Effector CD8-positive, alpha-beta T cell (primary cell): Measurements from ENCODE around the gene C4orf50.

Experiments used
- DNase-seq: peaks from one replicate; lab custom pipeline; 2025; lab: John Stamatoyannopoulos, UW

The C4orf50 gene

DNA sequence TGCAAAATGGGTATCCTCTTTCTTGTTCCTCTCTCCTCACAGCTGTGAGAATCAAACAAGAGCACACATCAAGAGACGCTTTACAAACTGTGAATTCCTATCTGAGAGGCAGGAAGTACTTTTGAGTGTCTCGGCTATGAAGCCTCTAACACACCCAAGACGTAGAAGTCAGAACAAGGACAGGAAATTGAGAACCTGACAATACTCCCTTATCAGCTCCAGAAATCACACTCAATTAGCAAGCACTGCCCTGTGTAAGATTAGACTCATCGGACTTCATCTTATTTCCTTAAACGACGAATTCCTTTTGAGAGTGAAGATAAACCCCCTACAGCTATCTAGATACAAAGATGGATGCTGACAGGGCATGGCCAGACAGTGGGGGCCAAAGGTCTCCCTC is 74.7 kb downstream of the C4orf50 start:
- no peak for DNase-seq

DNA sequence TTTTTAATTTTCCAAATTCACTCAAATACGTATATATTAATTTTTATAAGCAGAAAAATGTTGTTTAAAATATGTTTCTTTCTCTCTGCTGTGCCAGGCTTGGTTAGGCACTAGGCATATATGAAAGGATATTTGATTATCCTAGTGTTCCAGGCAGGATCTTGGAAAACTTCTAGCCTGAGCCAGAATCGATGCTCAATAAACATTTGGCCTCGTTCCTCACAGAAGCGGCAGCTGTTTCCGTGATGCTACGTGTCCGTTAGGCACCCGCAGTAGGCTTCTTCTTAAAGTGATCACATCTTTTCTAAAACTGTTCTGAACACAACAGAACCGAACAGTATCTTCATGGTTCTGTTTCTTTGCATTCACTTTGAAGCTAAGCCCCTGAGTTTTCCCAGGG is 75.3 kb downstream of the C4orf50 start:
- no peak for DNase-seq

DNA sequence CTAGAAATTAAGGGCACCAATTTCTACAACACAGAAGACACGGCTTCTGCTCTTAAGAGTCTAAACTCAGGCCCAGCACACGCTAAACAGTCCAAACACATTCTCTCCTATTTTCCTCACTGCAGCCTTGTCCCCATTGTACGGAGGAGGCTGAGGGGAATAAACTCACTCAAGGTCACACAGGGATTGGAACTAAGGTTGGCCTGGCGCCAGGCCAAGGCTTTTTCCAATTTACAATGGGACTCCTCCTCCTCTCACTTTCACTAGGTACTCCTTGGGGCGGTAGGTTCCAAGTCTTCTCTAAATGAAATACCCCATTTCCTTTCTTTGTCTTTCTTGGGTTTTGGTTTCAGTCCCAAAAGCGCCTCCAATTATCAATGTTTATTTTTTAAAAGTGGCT is 76.6 kb downstream of the C4orf50 start:
- DNase-seq = no peak

DNA sequence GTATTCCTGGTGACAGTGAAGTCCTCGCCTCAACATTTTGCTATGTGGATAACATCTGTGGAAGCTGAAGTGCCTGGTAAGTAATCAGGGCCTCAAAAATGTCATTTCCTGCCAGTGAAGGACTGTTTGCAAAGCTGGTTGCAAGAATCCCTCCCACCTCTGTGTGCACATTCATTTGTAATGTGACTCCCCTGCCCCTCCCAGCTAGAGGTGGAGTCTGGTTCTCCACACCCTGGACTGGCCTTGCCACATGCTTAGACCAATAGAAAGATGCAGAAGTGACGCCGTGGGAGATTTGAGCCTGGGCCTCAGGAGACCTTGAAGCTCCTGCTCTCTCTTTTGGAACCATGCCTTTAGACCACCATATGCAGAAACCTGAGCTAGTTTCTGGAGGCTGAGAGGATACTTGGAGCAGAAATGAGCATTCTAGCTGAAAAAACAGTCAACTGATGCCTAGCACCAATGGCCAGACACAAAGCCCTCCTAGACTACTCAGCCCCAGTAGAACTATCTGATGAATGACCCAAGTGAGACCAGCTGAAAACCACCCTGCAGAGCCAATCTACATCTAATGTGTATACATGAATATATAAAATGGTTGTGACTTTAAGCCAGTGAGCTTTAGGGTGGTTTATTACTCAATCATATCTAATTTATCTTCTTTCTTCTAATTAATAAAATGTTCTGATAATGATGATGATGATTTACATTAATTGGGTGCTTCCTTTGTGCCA is 77.6 kb downstream of the C4orf50 start:
- no peak for DNase-seq

DNA sequence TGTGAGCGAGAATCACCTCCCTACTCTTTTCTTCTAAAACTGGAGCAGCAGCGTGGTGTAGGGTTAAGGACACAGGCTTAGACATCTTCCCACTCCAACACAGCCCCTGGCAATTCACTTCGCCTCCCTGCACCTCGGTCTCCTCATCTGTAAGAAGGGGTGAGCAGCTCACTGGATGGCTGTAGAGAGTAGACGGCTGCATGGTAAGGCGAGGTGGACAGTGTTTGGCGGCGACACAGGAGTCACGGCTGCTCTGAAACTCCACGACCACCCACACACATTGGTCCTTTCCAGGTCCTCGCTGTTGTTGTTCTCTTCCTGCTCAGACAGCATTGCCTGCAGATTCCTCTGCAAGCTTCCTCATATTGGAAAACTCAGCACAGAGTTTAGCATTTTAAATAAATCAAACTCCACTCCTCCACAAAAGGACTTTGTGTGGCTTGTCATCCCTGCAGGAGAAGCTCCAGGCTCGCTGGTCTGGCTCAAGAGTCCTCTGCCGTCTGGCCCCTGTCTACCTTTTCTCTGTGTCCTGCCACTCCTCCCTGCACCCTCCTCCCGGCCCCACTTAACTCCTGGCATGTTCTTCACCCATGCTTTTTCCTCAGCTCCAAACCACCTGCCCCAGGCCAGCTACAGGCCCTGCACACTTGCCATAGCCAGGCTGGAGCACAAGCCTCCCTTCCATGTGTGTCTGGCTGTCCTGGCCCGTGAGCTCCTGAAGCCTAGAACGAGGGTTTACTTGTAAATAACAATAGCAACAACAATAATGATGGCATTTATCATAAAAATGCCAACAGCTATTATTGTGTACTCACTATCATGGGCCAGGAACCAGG is 84.0 kb downstream of the C4orf50 start:
- no peak for DNase-seq

DNA sequence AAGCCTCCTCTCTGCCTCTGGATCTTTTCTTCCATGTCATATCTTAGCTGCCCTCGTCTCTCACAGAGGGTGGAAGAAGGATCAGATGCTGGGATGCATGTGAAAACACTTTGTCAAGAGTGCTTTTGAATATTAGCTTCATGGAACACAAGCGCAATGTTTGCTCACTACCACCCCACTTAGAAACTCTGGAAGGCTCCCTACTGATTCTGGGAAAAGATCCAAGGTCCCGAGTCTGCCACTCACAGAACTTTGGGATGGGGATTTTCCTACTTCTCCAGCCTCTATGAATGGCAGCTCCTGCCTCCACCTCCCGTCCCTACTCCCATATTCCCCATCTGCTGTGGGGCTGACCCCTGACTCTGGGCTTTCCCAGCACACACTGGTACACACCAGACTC is 85.1 kb downstream of the C4orf50 start:
- DNase-seq = no peak

DNA sequence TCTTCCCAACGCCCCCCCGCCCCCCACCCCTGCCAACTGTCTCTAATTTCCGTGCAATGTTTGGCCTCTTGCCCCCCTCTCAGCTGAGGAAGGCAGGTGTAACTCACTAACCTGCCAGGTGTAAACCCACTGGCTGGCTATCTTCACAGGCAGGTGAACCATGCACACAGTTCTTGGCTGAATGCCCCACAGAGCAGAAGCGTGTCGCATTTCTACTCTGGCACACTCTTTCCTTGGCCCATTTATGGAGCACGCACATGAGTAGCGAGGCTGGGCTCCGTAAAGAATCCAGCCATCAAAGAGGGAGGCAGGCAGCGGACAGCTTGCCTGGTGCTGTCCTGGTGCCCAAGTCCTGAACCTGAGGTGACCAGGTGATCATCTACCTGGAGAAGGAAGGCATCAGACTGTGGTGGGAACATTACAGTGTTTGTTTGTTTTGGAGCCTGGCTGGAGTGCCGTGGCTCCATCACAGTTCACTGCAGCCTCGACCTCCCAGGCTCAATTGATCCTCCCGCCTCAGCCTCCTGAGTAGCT is 86.1 kb downstream of the C4orf50 start:
- DNase-seq = no peak

DNA sequence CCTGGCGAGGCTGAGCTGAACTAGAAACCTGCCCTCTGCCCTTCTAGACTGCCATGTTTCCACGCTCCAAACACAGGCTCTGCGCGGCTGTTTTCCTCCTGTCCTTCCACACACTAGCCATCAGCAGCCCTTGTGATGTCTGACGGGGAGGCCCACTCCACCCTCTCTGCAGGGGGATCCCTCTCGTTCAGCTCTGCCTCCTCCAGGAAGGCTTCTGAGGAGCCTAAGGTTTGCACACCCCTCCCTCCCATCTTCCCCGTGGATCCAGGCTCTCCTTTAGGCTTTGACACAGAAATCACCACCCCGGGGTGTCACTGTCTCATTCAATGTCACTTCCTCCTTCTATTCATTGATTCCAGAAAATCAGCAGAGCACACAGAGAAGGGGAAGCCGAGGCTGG is 86.7 kb downstream of the C4orf50 start:
- DNase-seq = no peak

DNA sequence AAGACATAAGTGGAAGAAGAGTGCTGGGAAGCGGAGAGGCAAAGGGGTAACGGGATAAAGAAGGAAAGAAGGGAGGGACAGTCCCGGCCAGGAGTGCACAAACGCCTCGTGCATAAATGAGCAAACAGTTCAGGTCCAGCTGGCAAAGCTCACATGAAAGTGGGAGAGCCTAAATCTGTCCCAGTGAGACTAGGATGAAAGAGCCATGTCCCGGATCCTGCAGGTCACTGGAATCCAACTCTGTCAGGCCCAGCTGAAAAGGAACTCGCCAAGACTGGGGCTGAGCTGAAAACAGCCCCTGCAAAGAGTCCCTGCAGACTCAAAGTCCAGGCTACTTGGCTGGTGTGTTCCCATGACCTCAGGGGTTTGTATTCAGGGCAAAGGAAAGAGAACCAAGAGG is 87.4 kb downstream of the C4orf50 start:
- no peak for DNase-seq

DNA sequence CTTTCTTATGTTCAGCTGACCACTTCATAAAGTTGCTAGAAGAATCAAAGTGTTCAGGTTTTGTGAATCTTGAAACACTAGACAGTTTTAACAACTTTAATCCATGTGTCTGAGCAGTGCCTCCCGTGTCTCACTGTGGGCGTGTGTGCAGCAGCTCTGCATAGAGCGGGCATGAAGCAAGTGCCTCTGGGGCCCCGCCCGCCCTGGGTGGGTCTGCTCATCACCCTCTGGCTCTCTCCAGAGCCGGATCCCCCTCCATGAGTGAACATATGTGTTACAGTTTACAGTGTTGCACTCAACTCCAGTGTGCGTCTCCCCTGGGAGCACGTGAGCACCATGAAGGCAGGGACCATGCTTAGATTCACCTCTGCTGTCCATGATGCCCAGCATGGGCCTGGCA is 87.8 kb downstream of the C4orf50 start:
- DNase-seq = no peak

DNA sequence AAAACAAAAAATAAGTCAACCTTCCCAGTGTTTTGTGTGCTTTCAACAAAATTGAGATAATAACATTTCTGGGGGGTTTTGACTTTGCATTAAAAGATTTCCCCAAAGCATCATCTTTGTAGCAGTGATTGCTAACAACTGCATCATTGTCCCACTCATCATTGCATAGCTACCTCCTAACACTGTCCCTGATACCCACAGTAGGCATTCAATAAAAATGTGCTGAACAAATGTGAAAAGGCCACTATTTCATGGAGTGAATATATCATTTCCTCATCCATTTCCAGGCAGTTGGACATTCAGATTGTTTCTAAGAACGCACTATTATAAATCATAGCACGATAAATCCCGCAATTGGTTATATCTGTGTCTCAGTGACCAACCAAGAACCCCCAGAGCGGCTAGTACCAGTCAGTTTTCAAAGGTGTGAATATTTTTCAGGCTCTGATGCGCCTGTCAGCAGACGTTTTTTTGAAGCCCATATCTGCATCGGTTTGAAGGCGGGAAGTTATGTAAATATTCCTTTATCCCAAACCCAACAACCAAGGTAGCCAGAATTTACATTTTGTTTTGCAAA is 89.3 kb downstream of the C4orf50 start:
- DNase-seq = no peak

DNA sequence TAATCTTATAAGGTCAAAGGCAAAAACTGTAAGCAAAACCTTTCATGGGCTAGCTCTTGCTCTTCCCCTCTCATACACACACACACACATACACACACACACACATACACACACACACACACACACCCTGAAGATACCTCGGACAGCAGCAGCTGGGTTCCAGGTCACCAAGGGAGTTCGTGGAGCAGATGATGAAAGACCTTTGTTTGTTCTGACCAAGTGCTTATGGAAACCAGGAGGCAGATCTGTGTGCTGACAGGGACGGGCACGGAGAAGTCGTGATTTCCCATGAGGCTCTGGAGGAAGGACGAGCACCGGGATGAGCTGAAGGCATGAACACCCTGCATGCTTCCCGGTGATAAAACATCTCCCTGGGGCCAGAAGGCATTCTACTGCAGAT is 90.0 kb downstream of the C4orf50 start:
- DNase-seq = no peak

DNA sequence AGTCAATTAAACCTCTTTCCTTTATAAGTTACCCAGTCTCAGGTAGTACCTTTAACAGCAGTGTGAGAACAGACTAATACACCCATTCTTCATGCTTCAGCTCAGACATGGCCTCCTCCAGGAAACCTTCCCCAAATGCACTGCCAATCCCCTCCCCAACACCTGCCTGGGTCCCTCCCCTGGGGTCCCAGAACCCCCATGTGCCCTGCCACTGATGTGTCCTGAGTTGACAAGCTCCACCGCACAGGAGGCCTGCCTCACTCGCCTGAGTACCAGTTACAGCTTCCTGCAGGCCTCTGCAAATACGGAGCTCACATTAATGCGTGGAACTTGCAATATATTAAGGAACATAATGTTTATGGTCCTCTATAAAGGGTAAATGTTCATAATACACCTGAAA is 90.5 kb downstream of the C4orf50 start:
- no peak for DNase-seq

DNA sequence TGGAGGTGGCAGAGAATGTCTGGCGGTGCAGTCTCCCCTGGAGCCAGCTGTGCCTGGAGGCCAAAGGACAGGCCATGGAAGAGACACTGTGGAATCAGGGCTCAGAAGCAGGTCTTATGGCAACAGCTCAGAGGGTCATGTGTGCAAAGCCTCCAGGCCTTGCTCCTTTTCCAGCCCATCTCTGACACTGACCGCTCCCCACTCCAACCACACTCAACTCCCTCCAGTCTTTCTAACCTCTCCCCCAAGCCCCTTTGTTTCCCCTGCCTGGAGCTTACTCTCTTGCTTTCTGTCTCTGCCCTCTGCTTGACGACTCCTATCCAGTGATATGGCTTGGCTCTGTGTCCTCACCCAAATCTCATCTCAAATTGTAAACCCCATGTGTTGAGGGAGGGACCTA is 91.1 kb downstream of the C4orf50 start:
- DNase-seq = no peak

DNA sequence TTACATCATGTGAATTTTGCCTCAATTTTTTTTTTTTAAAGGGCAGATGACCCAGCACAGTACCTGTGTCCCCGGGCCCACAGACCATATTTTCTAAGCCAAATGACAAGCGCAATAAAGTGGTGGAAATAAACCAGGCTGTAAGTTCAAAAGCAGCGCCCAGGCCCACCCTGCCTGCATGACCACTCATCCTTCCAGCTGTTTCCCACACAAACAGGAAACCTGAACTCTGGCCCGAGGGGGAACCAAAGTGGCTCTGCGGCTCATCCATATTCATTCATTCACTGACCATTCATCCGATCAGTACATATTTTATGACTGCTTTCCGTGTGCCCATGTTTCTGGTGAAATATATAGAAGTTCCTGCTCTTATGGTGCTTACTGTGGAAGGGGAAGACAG is 91.6 kb downstream of the C4orf50 start:
- DNase-seq = no peak

DNA sequence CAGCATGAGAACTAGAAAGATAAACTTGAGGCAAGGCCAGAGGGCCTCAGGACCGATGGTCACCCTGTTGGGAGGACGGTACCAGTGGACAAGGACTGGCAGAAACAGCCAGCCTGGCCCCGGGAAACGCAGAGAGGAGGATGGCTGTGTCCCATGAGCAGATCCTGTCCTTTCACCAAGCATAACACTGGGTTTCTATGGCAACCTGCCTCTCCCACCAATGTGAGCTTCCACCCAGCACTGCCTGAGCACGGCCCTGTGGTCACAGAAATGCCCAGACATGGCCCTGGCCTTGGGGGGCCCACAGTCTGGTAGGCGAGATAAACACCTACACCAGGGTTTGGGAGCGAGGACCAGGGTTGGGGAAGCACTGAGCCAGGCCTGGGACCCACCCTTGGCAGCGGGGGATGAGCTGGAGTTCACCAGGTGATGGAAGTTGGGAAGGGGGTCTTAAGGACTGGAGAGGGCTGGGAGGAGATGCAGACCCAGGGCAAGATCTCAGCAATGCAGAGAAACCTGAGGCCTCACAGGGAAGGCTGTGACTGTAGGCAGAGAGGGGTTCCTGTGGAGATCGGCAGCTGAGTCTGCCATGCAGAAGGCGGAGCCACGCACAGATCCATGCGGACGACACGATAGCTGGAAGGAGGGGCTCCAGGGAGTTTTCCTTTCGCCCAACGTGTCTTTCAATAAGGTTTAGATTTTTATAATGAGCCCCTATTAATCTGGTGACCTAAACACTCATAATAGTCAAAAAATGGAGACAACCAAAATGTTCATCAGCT is 92.6 kb downstream of the C4orf50 start:
- no peak for DNase-seq

DNA sequence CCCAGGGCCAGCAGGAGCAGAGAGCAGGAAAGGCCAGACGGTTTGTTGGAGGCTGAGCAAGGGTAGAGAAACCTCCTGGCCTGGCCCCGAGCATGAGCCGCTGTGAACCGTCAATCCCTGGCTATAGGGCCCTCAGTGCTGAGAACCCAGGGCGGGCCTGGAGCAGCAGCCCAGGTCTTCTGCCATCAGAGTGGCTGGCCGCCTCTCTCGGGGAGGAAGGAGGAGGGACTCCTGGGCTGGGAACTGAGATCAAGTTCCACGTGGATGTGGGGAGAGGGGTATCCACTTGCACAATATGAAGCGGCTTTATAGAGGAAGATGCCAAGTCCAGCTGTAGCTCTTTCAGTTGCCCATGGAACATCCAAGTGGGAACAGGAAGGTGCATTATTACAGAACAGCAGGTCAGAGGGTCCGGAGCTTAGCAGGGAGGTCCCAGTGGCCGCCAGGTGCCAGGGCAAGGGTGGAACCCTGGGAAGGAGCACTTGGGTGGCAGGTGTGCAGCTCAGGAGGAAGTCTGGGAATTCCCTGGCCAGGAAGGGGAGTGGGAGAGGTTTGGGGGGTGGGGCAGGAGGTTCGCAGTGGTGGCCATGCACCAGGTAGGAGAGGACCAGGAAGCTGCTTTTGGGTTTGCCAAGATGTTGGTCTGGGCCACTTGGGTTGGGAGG is 93.6 kb downstream of the C4orf50 start:
- no peak for DNase-seq

DNA sequence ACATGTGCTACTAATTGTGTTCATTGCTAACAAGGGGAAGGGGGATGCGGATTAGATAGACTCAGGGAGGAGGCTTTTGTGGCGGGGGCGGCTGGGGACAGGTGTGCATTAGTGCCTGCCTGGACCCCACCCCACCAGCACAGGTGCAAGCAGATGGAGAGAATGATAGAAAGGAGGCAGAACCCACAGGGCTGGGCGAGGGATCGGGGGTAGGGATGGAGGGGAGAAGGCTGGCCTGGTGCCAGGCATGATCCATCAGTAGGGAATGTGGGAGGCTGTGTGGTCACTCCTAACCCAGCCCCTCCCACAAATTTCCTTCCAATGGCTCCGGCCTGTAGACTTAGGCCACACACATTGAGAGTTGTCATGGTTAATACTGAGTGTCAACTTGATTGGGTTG is 94.9 kb downstream of the C4orf50 start:
- no peak for DNase-seq

DNA sequence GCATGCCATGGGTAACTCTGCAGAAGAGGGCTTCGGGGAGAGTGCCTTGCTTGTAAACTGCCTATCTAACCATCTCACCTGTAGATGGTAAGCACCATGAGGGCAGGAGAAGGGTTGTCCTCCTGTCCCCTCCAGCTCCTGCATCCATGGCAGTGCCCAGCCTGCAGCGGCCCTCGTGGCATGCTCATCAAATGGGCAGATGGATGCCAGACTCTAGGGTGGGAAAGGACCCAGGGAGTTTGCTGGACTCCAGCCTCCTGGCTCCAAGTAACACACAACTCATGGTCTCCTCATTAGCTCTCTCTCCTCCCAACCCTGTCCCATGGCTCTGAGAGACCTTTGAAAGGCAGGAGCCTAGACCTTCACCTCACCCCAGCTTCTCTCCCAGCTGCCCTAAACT is 95.7 kb downstream of the C4orf50 start:
- no peak for DNase-seq

DNA sequence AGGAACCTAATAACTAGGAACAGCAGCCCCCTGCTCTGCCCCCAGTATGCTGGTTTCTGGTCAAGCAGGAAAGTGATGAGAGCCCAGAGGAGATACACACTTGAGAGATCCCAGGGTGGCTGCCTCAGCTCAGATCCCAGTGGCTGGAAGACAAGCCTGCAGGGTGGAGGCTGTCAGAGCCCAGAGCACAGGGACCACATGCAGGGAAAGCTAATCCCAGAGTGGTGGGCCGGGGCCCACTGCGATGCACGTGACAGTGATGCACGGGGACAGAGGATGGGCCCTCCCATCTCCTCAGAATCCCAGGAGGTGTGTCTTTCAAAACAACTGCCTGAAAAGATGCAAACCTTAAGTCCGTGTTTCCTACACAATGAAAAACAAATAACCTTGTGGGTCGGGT is 96.2 kb downstream of the C4orf50 start:
- DNase-seq = no peak
